Measurements from ENCODE around the gene ZNF891. TPM values are rescaled to one million over a fixed set of nuclear protein-coding genes. Genes with fewer than 3 reads are reported as not detected.

The ZNF891 gene
- total RNA-seq, 1 experiment from 2014 or later = 2.1 TPM

DNA sequence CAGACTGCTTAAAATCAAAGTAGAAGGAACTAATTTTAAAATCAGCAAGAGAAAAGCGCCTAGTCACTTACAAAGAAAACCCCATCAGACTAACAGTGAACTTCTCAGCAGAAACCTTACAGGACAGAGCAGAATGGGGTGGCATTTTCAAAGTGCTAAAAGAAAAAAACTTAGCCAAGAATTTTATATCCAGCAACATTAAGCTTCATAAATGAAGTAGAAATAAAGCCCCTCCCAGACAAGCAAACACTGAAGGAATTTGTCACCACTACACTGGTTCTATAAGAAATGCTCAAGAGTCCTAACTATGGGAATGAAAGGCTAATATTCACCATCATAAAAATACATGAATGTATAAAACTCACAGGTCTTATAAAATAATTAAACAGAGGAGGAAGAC, 44.8 kb upstream of the ZNF891 start:
- Mint-ChIP-seq H3K36me3 (ENCODE audit: insufficient read depth in 1 of 3, low read depth in 3 of 3) (peaks cover 14 to 33% (median 15%) of the 10 kb centered on the region in 3 experiments; a peak in 6 of 7 replicates), H3K4me3 (no peak overlapping the region), H3K27me3 (ENCODE audit: low read depth) (peaks cover 2% of the 10 kb centered on the region; the same call in 1 of the 2 replicates), H3K27ac (no peak overlapping the region), H3K9me3 (peaks cover 84 to 92% of the 10 kb centered on the region in 2 experiments), H3K4me1 (no peaks in the 10 kb centered on the region)
- Histone ChIP-seq H2BK5ac (ENCODE audit: insufficient read length, low read length) (no peak overlapping the region), H3K23ac (ENCODE audit: insufficient read length, low read depth, low read length) (no peak overlapping the region), H2BK20ac (ENCODE audit: low read depth, low read length, poor library complexity, severe bottlenecking) (no peak overlapping the region), H2BK12ac (ENCODE audit: insufficient read length, low read depth, low read length) (no peak overlapping the region), H3K23me2 (ENCODE audit: insufficient read length, low read depth, low read length, poor library complexity, severe bottlenecking) (no peaks in the 10 kb centered on the region), H2AFZ (ENCODE audit: low read length) (no peak overlapping the region), H3K27me3 (ENCODE audit: insufficient read depth, low read length) (no peaks in the 10 kb centered on the region), H4K91ac (ENCODE audit: insufficient read length, low read depth, low read length) (no peak overlapping the region), H3K79me2 (ENCODE audit: insufficient read depth, low read length) (no peaks in the 10 kb centered on the region), H4K8ac (replicated peaks; ENCODE audit: insufficient read length, low read depth, low read length) (no peak overlapping the region), H3K56ac (ENCODE audit: insufficient read length, low read depth, low read length) (no peak overlapping the region), H4K20me1 (ENCODE audit: control insufficient read depth, insufficient read depth, insufficient read length) (no peaks in the 10 kb centered on the region), H3K9me3 (ENCODE audit: control insufficient read depth, low read depth, low read length) (peaks cover 47% of the 10 kb centered on the region), H3T11ph (ENCODE audit: low read length) (no peak overlapping the region), H3K18ac (ENCODE audit: insufficient read length, low read depth, low read length) (no peak overlapping the region), H3K27ac (ENCODE audit: insufficient read length, low read depth, low read length) (no peak overlapping the region), H4K5ac (ENCODE audit: insufficient read length, low read depth, low read length) (no peak overlapping the region), H3K9ac (ENCODE audit: extremely low read depth, insufficient read length, low read length) (no peak overlapping the region), H3K4me2 (ENCODE audit: insufficient read depth, insufficient read length, low read length) (no peak overlapping the region), H3K4ac (ENCODE audit: low read depth, low read length) (no peak overlapping the region), H3K79me1 (ENCODE audit: insufficient read depth, low read depth, low read length, poor library complexity, severe bottlenecking) (no peaks in the 10 kb centered on the region), H3K4me1 (ENCODE audit: insufficient read depth, low read length) (no peaks in the 10 kb centered on the region), H2BK15ac (ENCODE audit: low read depth, low read length) (no peak overlapping the region), H2AK5ac (ENCODE audit: insufficient read length, low read length) (no peak overlapping the region), H2BK120ac (ENCODE audit: low read depth, low read length, poor library complexity, severe bottlenecking) (no peak overlapping the region), H3K14ac (ENCODE audit: insufficient read depth, low read length) (no peak overlapping the region)
- DNase-seq = no peak
- WGBS (ENCODE audit: extremely low coverage, insufficient read length, low lambda C conversion rate) = no CpG with 5 or more reads among the region's 1 CpG
- TF ChIP-seq, protein P1, sequence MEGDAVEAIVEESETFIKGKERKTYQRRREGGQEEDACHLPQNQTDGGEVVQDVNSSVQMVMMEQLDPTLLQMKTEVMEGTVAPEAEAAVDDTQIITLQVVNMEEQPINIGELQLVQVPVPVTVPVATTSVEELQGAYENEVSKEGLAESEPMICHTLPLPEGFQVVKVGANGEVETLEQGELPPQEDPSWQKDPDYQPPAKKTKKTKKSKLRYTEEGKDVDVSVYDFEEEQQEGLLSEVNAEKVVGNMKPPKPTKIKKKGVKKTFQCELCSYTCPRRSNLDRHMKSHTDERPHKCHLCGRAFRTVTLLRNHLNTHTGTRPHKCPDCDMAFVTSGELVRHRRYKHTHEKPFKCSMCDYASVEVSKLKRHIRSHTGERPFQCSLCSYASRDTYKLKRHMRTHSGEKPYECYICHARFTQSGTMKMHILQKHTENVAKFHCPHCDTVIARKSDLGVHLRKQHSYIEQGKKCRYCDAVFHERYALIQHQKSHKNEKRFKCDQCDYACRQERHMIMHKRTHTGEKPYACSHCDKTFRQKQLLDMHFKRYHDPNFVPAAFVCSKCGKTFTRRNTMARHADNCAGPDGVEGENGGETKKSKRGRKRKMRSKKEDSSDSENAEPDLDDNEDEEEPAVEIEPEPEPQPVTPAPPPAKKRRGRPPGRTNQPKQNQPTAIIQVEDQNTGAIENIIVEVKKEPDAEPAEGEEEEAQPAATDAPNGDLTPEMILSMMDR (conservative IDR thresholded peaks at IDR 0.05) = no peak

Data from H9 (cell line).